Central memory CD8-positive, alpha-beta T cell (primary cell): ENCODE results near the gene PARD3.

Experiments used
- ATAC-seq: fragments of 150-1000 bp; cut with Tn5 transposase; replicated peaks from 2 replicates; pipeline ENCODE4 v1.10.0; 2022; ENCODE audit warnings: mild to moderate bottlenecking, moderate FRiP score, moderate number of reproducible peaks; ENCODE audit not compliant: poor library complexity, severe bottlenecking; ENCODE audit errors: extremely low read depth
- DNase-seq, 2 donors: peaks; one replicate each; pipeline ENCODE4 v3.0.0; 2021; ENCODE audit warnings: low spot score in 2 of 2
- H3K27ac Mint-ChIP-seq: one replicate; pipeline ENCODE4 v1.8.0; 2022; ENCODE audit warnings: low read depth, mild to moderate bottlenecking, moderate library complexity, mixed read lengths
- H3K27me3 Mint-ChIP-seq: one replicate; pipeline ENCODE4 v1.8.0; 2022; ENCODE audit warnings: mixed read lengths
- H3K36me3 Mint-ChIP-seq: one replicate; pipeline ENCODE4 v1.8.0; 2022; ENCODE audit warnings: mild to moderate bottlenecking, moderate library complexity, mixed read lengths; ENCODE audit not compliant: insufficient read depth
- H3K4me1 Mint-ChIP-seq: one replicate; pipeline ENCODE4 v1.8.0; 2022; ENCODE audit warnings: mixed read lengths
- H3K4me3 Mint-ChIP-seq: one replicate; pipeline ENCODE4 v1.8.0; 2022; ENCODE audit warnings: mild to moderate bottlenecking, moderate library complexity, mixed read lengths
- H3K9me3 Mint-ChIP-seq: one replicate; pipeline ENCODE4 v1.8.0; 2022; ENCODE audit warnings: mixed read lengths

PARD3 gene

GRCh38 chr10:34628174-34628796, 186.8 kb downstream of the PARD3 start:
- peaks cover 19% of the 10 kb centered on the region for H3K27me3 Mint-ChIP-seq
- ATAC-seq (no peak), DNase-seq (no peak)
- no peaks in the 10 kb centered on the region for H3K9me3 Mint-ChIP-seq
- no peak overlapping the region for H3K4me3 Mint-ChIP-seq
- no peaks in the 10 kb centered on the region for H3K36me3 Mint-ChIP-seq
- no peaks in the 10 kb centered on the region for H3K4me1 Mint-ChIP-seq
- no peak overlapping the region for H3K27ac Mint-ChIP-seq

- Mint-ChIP-seq H3K36me3 (no peaks in the 10 kb centered on the region), H3K27me3 (peaks cover 19% of the 10 kb centered on the region), H3K4me3 (no peak overlapping the region), H3K4me1 (no peaks in the 10 kb centered on the region), H3K27ac (no peak overlapping the region), H3K9me3 (no peaks in the 10 kb centered on the region)
- no peak for ATAC-seq
- no peak for DNase-seq
Observed at GRCh38 chr10:34627741-34628140, 187.4 kb downstream of the PARD3 start.

- Mint-ChIP-seq H3K4me3 (no peak overlapping the region), H3K4me1 (no peaks in the 10 kb centered on the region), H3K9me3 (no peaks in the 10 kb centered on the region), H3K36me3 (no peaks in the 10 kb centered on the region), H3K27me3 (peaks cover 19% of the 10 kb centered on the region), H3K27ac (no peak overlapping the region)
- DNase-seq: no peak
- ATAC-seq: no peak
Observed at GRCh38 chr10:34627331-34627730, 187.8 kb downstream of the PARD3 start.

- H3K4me1 Mint-ChIP-seq: no peaks in the 10 kb centered on the region
- DNase-seq (no peak), ATAC-seq (no peak)
- H3K36me3 Mint-ChIP-seq: no peaks in the 10 kb centered on the region
- H3K27ac Mint-ChIP-seq: no peak overlapping the region
- no peak overlapping the region for H3K4me3 Mint-ChIP-seq
- peaks cover 19% of the 10 kb centered on the region for H3K27me3 Mint-ChIP-seq
- H3K9me3 Mint-ChIP-seq: no peaks in the 10 kb centered on the region
Observed at GRCh38 chr10:34626158-34626880, 188.8 kb downstream of the PARD3 start.

- Mint-ChIP-seq H3K4me1 (no peaks in the 10 kb centered on the region), H3K27me3 (peaks cover 35% of the 10 kb centered on the region), H3K4me3 (no peak overlapping the region), H3K9me3 (no peaks in the 10 kb centered on the region), H3K27ac (no peak overlapping the region), H3K36me3 (no peaks in the 10 kb centered on the region)
- DNase-seq (no peak), ATAC-seq (no peak)
Observed at GRCh38 chr10:34624323-34625153, 190.6 kb downstream of the PARD3 start.

GRCh38 chr10:34622945-34623344, 192.2 kb downstream of the PARD3 start:
- no peak for ATAC-seq
- H3K9me3 Mint-ChIP-seq: no peaks in the 10 kb centered on the region
- no peak overlapping the region for H3K27ac Mint-ChIP-seq
- no peaks in the 10 kb centered on the region for H3K36me3 Mint-ChIP-seq
- no peak overlapping the region for H3K4me3 Mint-ChIP-seq
- H3K27me3 Mint-ChIP-seq: peaks cover 24% of the 10 kb centered on the region
- DNase-seq: no peak
- H3K4me1 Mint-ChIP-seq: no peaks in the 10 kb centered on the region

- peaks cover 39% of the 10 kb centered on the region for H3K27me3 Mint-ChIP-seq
- no peak overlapping the region for H3K4me3 Mint-ChIP-seq
- ATAC-seq (no peak), DNase-seq (no peak)
- H3K9me3 Mint-ChIP-seq: no peaks in the 10 kb centered on the region
- H3K36me3 Mint-ChIP-seq: no peaks in the 10 kb centered on the region
- H3K4me1 Mint-ChIP-seq: no peaks in the 10 kb centered on the region
- H3K27ac Mint-ChIP-seq: no peak overlapping the region
Observed at GRCh38 chr10:34618611-34619010, 196.5 kb downstream of the PARD3 start.

- no peak for DNase-seq
- H3K4me3 Mint-ChIP-seq: no peak overlapping the region
- no peak for ATAC-seq
- H3K36me3 Mint-ChIP-seq: no peaks in the 10 kb centered on the region
- no peaks in the 10 kb centered on the region for H3K9me3 Mint-ChIP-seq
- H3K27ac Mint-ChIP-seq: no peak overlapping the region
- peaks cover 35% of the 10 kb centered on the region for H3K27me3 Mint-ChIP-seq
- H3K4me1 Mint-ChIP-seq: no peaks in the 10 kb centered on the region
Observed at GRCh38 chr10:34615770-34616169, 199.3 kb downstream of the PARD3 start.

- no peak overlapping the region for H3K4me3 Mint-ChIP-seq
Observed at GRCh38 chr10:34613491-34613890, 201.6 kb downstream of the PARD3 start.

GRCh38 chr10:34612938-34613337, 202.2 kb downstream of the PARD3 start:
- H3K4me3 Mint-ChIP-seq: no peak overlapping the region
- ATAC-seq: no peak
- H3K9me3 Mint-ChIP-seq: no peaks in the 10 kb centered on the region

More at GRCh38 chr10:34613491-34613890, 201.6 kb downstream of the PARD3 start:
- peaks cover 23% of the 10 kb centered on the region for H3K27me3 Mint-ChIP-seq
- H3K4me1 Mint-ChIP-seq: no peaks in the 10 kb centered on the region
- no peak for ATAC-seq
- DNase-seq: no peak
- no peak overlapping the region for H3K27ac Mint-ChIP-seq
- H3K36me3 Mint-ChIP-seq: no peaks in the 10 kb centered on the region
- no peaks in the 10 kb centered on the region for H3K9me3 Mint-ChIP-seq

GRCh38 chr10:34612446-34612845, 202.7 kb downstream of the PARD3 start:
- Mint-ChIP-seq H3K27ac (no peak overlapping the region), H3K4me3 (no peak overlapping the region), H3K9me3 (no peaks in the 10 kb centered on the region), H3K4me1 (no peaks in the 10 kb centered on the region), H3K36me3 (no peaks in the 10 kb centered on the region), H3K27me3 (peaks cover 23% of the 10 kb centered on the region)
- no peak for ATAC-seq
- no peak for DNase-seq

More at GRCh38 chr10:34612938-34613337, 202.2 kb downstream of the PARD3 start:
- H3K36me3 Mint-ChIP-seq: no peaks in the 10 kb centered on the region
- DNase-seq: no peak
- H3K4me1 Mint-ChIP-seq: no peaks in the 10 kb centered on the region
- H3K27me3 Mint-ChIP-seq: peaks cover 23% of the 10 kb centered on the region
- H3K27ac Mint-ChIP-seq: no peak overlapping the region

GRCh38 chr10:34609287-34609940, 205.7 kb downstream of the PARD3 start:
- H3K27me3 Mint-ChIP-seq: no peaks in the 10 kb centered on the region
- H3K36me3 Mint-ChIP-seq: no peaks in the 10 kb centered on the region
- H3K27ac Mint-ChIP-seq: no peak overlapping the region

More at GRCh38 chr10:34609287-34609940, 205.7 kb downstream of the PARD3 start:
- H3K9me3 Mint-ChIP-seq: no peaks in the 10 kb centered on the region
- DNase-seq (no peak), ATAC-seq (no peak)
- H3K4me1 Mint-ChIP-seq: no peaks in the 10 kb centered on the region
- H3K4me3 Mint-ChIP-seq: no peak overlapping the region
